ENCODE data around the gene HES4.
"Not testable (repeated sequence)": the region's sequence is repeated elsewhere in the genome, so short reads cannot be mapped to it uniquely, and the experiment has no call there.

HES4 gene

GRCh38 chr1:978835-979743 lies 20.8 kb downstream of the HES4 start:
- DNase-seq (ENCODE audit: low read depth in 2 of 2): no peak

- no peak for DNase-seq (ENCODE audit: low read depth in 2 of 2)
Measured at GRCh38 chr1:978069-978834, 21.6 kb downstream of the HES4 start.

GRCh38 chr1:976791-977190 lies 23.1 kb downstream of the HES4 start:
- DNase-seq (ENCODE audit: low read depth in 2 of 2): not testable (repeated sequence)

GRCh38 chr1:975896-976683 lies 23.8 kb downstream of the HES4 start:
- DNase-seq (ENCODE audit: low read depth in 2 of 2): peak; percentile 59 to 61

- no peak for DNase-seq (ENCODE audit: low read depth in 2 of 2)
Measured at GRCh38 chr1:975365-975764, 24.5 kb downstream of the HES4 start.

GRCh38 chr1:974687-975328 lies 25.1 kb downstream of the HES4 start:
- DNase-seq (ENCODE audit: low read depth in 2 of 2): no peak

GRCh38 chr1:974293-974640 lies 25.6 kb downstream of the HES4 start:
- DNase-seq (ENCODE audit: low read depth in 2 of 2): no peak

GRCh38 chr1:973459-974292 lies 26.2 kb downstream of the HES4 start:
- no peak for DNase-seq (ENCODE audit: low read depth in 2 of 2)

GRCh38 chr1:972726-973458 lies 27.0 kb downstream of the HES4 start:
- DNase-seq (ENCODE audit: low read depth in 2 of 2): no peak

GRCh38 chr1:971751-972506 lies 28.0 kb downstream of the HES4 start:
- DNase-seq (ENCODE audit: low read depth in 2 of 2): no peak

GRCh38 chr1:970973-971730 lies 28.7 kb downstream of the HES4 start:
- DNase-seq (ENCODE audit: low read depth in 2 of 2): no peak

GRCh38 chr1:970242-970972 lies 29.5 kb downstream of the HES4 start:
- DNase-seq (ENCODE audit: low read depth in 2 of 2): no peak

GRCh38 chr1:969260-969855 lies 30.5 kb downstream of the HES4 start:
- no peak for DNase-seq (ENCODE audit: low read depth in 2 of 2)

GRCh38 chr1:967466-968343 lies 32.2 kb downstream of the HES4 start:
- no peak for DNase-seq (ENCODE audit: low read depth in 2 of 2)

- DNase-seq (ENCODE audit: low read depth in 2 of 2): peak; percentile 80 to 90
Measured at GRCh38 chr1:966704-967300, 33.1 kb downstream of the HES4 start.

GRCh38 chr1:966135-966703 lies 33.7 kb downstream of the HES4 start, which contains the start of gene PLEKHN1:
TSS of gene PLEKHN1 (plus strand) at chr1:966482. CDS start at chr1:966532, 50 bp downstream.
- peak in 1 of 2 donors; percentile 25 for DNase-seq (ENCODE audit: low read depth in 2 of 2)
